Large intestine (tissue), 3 donors: Measurements from ENCODE around the gene CDK4. TPM values are rescaled to one million over a fixed set of nuclear protein-coding genes. Genes with fewer than 3 reads are reported as not detected.
"Not testable (repeated sequence)": the region's sequence is repeated elsewhere in the genome, so short reads cannot be mapped to it uniquely, and the experiment has no call there.

Experiments used
- DNase-seq, 2 donors: peaks; one replicate each; pipeline versions ENCODE4 v3.0.0 to v3.0.0-alpha.2; 2013
- H3K27ac ChIP-seq: one replicate; pipeline ENCODE4 v1.5.1; 2013; ENCODE audit warnings: low read length
- H3K27me3 ChIP-seq: 2 replicates; pipeline ENCODE4 v1.6.1; 2013; ENCODE audit warnings: low read length; ENCODE audit not compliant: control insufficient read depth, insufficient read depth
- H3K36me3 ChIP-seq: 2 replicates; pipeline ENCODE4 v1.6.1; 2013; ENCODE audit warnings: low read length; ENCODE audit not compliant: control insufficient read depth, insufficient read depth
- H3K4me1 ChIP-seq: one replicate; pipeline ENCODE4 v1.6.1; 2013; ENCODE audit warnings: low read length; ENCODE audit not compliant: control insufficient read depth, insufficient read depth
- H3K4me3 ChIP-seq: one replicate; pipeline ENCODE4 v1.5.1; 2013; ENCODE audit warnings: low read length
- H3K9me3 ChIP-seq: one replicate; pipeline ENCODE4 v1.6.1; 2013; ENCODE audit warnings: mild to moderate bottlenecking, low read depth, low read length, moderate library complexity; ENCODE audit not compliant: control insufficient read depth
- WGBS: methylation state at CpG from one replicate; pipeline ENCODE4 v1.1.5; 2013; ENCODE audit warnings: low lambda C conversion rate; ENCODE audit not compliant: insufficient coverage; 5-methylcytosine and 5-hydroxymethylcytosine counted together
- polyA plus RNA-seq: library from polyadenylated mRNA; unstranded; fragments of 120-200 nt; gene quantifications from one replicate; pipeline ENCODE4 v1.2.1, GENCODE V29; 2013

The CDK4 gene
- polyA plus RNA-seq, 1 donor, result 196 TPM

- no CpG with 5 or more reads among the region's 4 CpGs for WGBS
- peak overlapping the region; percentile 99 for H3K4me3 ChIP-seq
- peaks cover 10% of the 10 kb centered on the region for H3K4me1 ChIP-seq
- no peaks in the 10 kb centered on the region for H3K9me3 ChIP-seq
- H3K36me3 ChIP-seq, result peaks cover 23% of the 10 kb centered on the region
- H3K27me3 ChIP-seq, result no peaks in the 10 kb centered on the region
- H3K27ac ChIP-seq, result no peak overlapping the region
- no peak for DNase-seq
Observed at GRCh38 chr12:57782243-57782607, 30.1 kb upstream of the CDK4 start.

DNA sequence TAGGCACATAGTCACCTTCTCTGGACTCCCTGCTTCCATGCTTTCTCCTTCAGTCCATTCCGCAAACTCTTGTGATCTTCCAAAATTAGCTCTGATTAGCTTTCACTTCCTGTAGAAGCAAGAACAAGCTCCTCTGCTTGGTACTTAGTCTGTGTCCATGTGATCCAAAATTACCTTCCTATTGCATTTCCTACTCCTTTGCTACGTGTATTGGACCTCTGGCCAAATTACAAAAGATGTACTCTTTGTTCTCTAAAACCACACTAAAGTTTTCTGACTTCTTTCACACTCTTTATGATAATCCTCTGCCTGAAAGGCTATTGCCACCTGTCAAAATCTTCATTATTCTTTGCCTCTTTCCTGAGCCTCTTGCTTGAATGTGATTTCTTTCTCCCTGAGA lies 29.7 kb upstream of the CDK4 start:
- Histone ChIP-seq H3K9me3 (no peaks in the 10 kb centered on the region), H3K4me3 (no peak overlapping the region), H3K36me3 (peaks cover 20% of the 10 kb centered on the region), H3K4me1 (peaks cover 10% of the 10 kb centered on the region), H3K27me3 (no peaks in the 10 kb centered on the region), H3K27ac (no peak overlapping the region)
- DNase-seq, result no peak
- 100% methylated on average over 1 of the region's 2 CpGs for WGBS

DNA sequence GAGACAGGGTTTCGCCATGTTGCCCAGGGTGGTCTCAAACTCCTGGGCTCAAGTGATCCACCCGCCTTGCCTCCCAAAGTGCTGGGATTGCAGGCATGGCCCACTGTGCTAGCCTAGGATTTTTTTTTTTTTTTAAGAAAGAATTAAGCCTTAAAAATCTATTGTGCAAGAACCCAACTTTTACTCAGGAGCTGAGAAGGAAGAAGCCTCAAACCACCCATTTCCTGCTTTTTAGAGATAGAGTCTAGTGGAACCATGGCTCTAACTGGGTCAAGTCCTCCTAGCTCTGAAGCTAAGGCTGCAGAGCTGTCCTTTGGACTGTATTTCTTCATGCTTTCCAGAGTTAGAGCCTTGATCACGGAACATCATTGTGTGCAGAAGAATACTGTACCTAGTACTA lies 29.1 kb upstream of the CDK4 start:
- no peaks in the 10 kb centered on the region for H3K9me3 ChIP-seq
- H3K27me3 ChIP-seq, result no peaks in the 10 kb centered on the region
- no peak overlapping the region for H3K27ac ChIP-seq
- H3K4me1 ChIP-seq, result peaks cover 10% of the 10 kb centered on the region
- H3K36me3 ChIP-seq, result peaks cover 15% of the 10 kb centered on the region
- DNase-seq, result no peak
- 100% methylated on average over 1 of the region's 3 CpGs for WGBS
- H3K4me3 ChIP-seq, result no peak overlapping the region

DNA sequence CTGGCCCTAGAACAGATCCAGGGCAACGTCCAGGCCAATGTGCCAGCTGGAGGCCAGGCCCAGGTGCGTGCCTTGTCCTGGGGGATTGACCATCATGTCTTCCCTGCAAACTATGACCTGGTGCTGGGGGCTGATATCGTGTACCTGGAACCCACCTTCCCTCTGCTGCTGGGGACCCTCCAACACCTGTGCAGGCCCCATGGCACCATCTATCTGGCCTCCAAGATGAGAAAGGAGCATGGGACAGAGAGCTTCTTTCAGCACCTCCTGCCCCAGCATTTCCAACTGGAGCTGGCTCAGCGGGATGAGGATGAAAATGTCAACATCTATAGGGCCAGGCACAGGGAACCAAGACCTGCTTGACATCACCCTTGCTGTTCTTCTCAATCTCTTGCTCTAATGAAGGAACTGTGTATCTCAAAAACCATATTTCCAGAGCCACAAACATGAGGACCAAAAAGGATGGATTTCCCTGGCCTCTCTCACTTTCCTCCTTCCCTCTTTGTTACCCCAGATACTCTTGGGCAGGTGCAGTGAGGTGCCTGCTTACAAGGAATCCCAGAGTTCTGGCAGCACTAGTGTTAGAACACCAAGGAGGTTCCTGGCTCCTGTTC lies 28.3 kb upstream of the CDK4 start:
- DNase-seq, result no peak
- peaks cover 9% of the 10 kb centered on the region for H3K36me3 ChIP-seq
- no peak overlapping the region for H3K27ac ChIP-seq
- H3K9me3 ChIP-seq, result no peaks in the 10 kb centered on the region
- WGBS, result no CpG with 5 or more reads among the region's 4 CpGs
- H3K4me1 ChIP-seq, result peaks cover 10% of the 10 kb centered on the region
- no peak overlapping the region for H3K4me3 ChIP-seq
- no peaks in the 10 kb centered on the region for H3K27me3 ChIP-seq

DNA sequence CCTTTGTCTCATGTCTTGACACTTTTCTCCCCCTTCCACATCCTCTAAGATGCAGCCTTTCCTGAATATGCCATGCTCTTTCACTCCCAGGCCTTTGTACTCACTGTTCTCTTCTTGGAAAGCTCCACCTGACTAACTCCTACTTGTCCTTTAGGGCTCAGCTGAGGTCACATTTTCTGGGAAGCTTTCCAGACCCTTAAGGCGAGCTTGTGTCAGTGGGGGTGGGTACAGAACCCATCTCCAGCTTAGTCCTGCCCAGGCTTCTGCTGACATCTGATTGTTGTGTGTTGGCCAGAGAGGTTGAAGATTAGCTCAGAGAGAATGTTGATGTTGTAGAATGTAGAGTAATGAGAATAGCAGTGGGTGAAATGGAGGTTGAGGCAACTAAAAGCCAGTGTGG lies 27.6 kb upstream of the CDK4 start:
- DNase-seq, result no peak
- no CpG with 5 or more reads among the region's 1 CpG for WGBS
- H3K27ac ChIP-seq, result no peak overlapping the region

DNA sequence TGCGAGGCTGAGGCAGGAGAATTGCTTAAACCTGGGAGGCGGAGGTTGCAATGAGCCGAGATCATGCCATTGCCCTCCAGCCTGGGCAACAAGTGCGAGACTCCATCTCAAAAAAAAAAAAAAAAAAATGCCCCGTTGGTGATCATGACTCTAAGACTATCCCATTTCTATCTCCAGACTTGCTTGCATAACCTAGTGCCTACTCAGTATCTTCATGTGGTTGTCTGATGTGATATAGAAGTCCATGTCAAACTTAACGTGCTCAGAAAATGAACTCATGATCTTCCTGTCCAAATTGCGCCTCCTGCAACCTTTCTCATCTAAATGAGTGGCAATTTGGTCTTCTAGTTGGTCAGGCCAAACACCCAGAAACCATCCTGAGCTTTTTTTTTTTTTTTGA lies 25.8 kb upstream of the CDK4 start:
- Histone ChIP-seq H3K9me3 (no peaks in the 10 kb centered on the region), H3K27ac (no peak overlapping the region), H3K4me3 (no peak overlapping the region), H3K27me3 (no peaks in the 10 kb centered on the region), H3K36me3 (peaks cover 5% of the 10 kb centered on the region), H3K4me1 (peaks cover 11% of the 10 kb centered on the region)
- WGBS, result 100% methylated on average over 1 of the region's 7 CpGs
- DNase-seq, result no peak

More for the DNA sequence above, 27.6 kb upstream of the CDK4 start:
- peaks cover 5% of the 10 kb centered on the region for H3K36me3 ChIP-seq
- no peaks in the 10 kb centered on the region for H3K27me3 ChIP-seq
- no peak overlapping the region for H3K4me3 ChIP-seq
- no peaks in the 10 kb centered on the region for H3K9me3 ChIP-seq
- peaks cover 10% of the 10 kb centered on the region for H3K4me1 ChIP-seq

- H3K27me3 ChIP-seq, result no peaks in the 10 kb centered on the region
- H3K36me3 ChIP-seq, result peaks cover 5% of the 10 kb centered on the region
- H3K4me3 ChIP-seq, result no peak overlapping the region
- 100% methylated on average over 1 of the region's 7 CpGs for WGBS
- peaks cover 9% of the 10 kb centered on the region for H3K4me1 ChIP-seq
- no peaks in the 10 kb centered on the region for H3K9me3 ChIP-seq
- no peak for DNase-seq
- H3K27ac ChIP-seq, result no peak overlapping the region
Observed at GRCh38 chr12:57777367-57777766, 25.3 kb upstream of the CDK4 start.

DNA sequence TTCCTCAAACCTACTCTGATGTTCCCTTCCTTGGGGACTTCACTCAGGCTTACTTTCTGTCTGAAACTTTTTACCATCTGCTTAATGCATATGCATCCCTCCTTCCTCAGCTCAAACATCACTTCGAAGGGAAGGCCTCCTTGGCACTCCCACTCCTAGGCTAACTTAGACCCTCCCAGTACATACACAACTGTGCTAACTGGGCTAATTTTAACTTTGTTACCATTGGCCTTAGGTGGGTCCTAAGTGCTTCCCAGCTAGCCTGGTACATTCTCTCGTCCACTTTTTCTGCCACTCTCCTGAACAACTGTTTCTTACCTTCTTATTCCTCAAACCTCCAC lies 24.1 kb upstream of the CDK4 start:
- Histone ChIP-seq H3K4me3 (no peak overlapping the region), H3K9me3 (no peaks in the 10 kb centered on the region), H3K27me3 (no peaks in the 10 kb centered on the region), H3K36me3 (peaks cover 5% of the 10 kb centered on the region), H3K27ac (no peak overlapping the region), H3K4me1 (peaks cover 8% of the 10 kb centered on the region)
- 88% methylated on average over 2 of the region's 2 CpGs for WGBS
- no peak for DNase-seq

DNA sequence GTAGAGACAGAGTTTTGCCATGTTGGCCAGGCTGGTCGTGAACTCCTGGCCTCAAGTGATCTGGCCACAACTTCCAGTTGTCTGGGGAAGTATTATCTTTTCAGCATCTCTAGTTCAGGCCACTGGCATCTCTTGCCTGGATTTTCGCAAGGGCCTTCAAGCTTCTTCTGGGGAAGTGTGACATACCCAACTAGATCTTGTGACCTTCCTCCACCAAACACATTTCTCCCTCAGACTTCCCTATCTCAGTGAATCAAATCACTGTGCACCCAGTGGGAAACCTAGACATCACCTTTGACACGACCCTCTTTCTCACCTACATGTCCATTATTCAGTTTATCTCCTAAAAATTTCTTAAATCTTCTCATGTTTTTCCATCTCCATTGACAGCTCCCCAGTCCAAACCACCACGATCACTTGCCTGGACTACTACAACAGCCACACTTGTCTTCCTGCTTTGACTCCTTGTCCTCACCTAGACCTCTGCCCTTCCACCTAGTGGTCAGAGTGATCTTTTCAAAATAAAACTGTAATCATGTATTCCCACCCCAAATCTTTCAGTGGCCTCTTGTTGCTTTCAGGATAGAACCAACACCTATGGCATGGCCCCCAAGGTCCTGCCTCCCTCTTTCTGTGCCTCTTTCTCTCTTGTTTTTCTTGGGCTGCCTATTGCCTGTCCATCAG lies 23.6 kb upstream of the CDK4 start:
- H3K9me3 ChIP-seq, result no peaks in the 10 kb centered on the region
- H3K27ac ChIP-seq, result no peak overlapping the region
- 67% methylated on average over 1 of the region's 4 CpGs for WGBS
- peaks cover 5% of the 10 kb centered on the region for H3K36me3 ChIP-seq
- H3K4me3 ChIP-seq, result no peak overlapping the region
- H3K4me1 ChIP-seq, result peaks cover 12% of the 10 kb centered on the region
- no peaks in the 10 kb centered on the region for H3K27me3 ChIP-seq
- no peak for DNase-seq

- no peaks in the 10 kb centered on the region for H3K9me3 ChIP-seq
- peaks cover 14% of the 10 kb centered on the region for H3K4me1 ChIP-seq
- H3K27me3 ChIP-seq, result no peaks in the 10 kb centered on the region
- no peak overlapping the region for H3K27ac ChIP-seq
- no CpG with 5 or more reads among the region's 3 CpGs for WGBS
- H3K4me3 ChIP-seq, result no peak overlapping the region
- no peak for DNase-seq
- peaks cover 5% of the 10 kb centered on the region for H3K36me3 ChIP-seq
Observed at GRCh38 chr12:57775044-57775443, 22.9 kb upstream of the CDK4 start.

DNA sequence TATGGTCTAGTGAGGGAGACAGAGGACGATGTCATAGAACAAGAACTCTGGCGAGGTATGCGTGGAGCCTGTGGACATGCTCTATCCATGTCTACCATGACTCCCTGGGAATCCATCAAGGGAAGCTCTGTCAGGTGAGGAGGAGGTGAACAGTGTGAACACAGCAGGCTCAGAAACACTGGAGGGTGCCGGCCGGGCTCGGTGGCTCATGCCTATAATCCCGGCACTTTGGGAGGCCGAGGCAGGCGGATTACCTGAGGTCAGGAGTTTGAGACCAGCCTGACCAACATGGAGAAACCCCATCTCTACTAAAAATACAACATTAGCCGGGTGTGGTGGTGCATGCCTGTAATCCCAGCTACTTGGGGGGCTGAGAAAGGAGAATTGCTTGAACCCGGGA lies 22.5 kb upstream of the CDK4 start:
- not testable (repeated sequence) for DNase-seq, H3K36me3 ChIP-seq, H3K9me3 ChIP-seq, H3K4me3 ChIP-seq, H3K27ac ChIP-seq, H3K27me3 ChIP-seq
- H3K4me1 ChIP-seq, result peaks cover 14% of the 10 kb centered on the region
- WGBS, result no CpG with 5 or more reads among the region's 11 CpGs
